Measurements from ENCODE around the gene UBE2D2.
"Not testable (repeated sequence)": the region's sequence is repeated elsewhere in the genome, so short reads cannot be mapped to it uniquely, and the experiment has no call there.

UBE2D2 gene

GRCh38 chr5:139546593-139546992 is 14.5 kb upstream of the UBE2D2 start:
- not testable (repeated sequence) for DNase-seq (ENCODE audit: extremely low read depth in 1 of 2, low read depth in 1 of 2)

DNA sequence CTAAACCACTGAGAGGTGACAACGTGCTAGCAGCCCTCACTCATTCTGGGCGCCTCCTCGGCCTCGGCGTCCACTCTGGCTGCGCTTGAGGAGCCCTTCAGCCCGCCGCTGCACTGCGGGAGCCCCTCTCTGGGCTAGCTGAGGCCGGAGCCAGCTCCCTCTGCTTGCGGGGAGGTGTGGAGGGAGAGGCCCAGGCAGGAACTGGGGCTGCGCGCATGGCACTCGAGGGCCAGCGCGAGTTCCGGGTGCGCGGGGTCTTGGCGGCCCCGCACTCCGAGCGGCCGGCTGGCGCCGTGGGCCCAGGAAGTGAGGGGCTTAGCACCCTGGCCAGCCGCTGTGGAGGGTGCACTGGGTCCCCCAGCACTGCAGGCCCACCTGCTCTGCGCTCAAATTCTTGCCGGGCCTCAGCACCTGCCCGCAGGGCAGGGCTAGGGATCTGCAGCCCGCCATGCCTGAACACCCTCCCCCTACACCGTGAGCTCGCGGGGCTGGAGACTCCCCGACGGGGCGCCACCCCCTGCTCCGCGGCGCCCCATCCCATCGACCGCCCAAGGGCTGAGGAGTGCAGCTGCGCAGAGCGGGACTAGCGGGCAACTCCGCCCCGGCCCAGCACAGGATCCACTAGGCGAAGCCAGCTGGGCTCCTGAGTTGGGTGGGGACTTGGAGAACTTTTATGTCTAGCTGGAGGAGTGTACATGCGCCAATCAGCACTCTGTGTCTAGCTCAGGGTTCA is 11.8 kb upstream of the UBE2D2 start:
- no peak for DNase-seq (ENCODE audit: extremely low read depth in 1 of 2, low read depth in 1 of 2)

- not testable (repeated sequence) for DNase-seq (ENCODE audit: extremely low read depth in 1 of 2, low read depth in 1 of 2)
Observed at GRCh38 chr5:139550051-139550872, 10.9 kb upstream of the UBE2D2 start.

DNA sequence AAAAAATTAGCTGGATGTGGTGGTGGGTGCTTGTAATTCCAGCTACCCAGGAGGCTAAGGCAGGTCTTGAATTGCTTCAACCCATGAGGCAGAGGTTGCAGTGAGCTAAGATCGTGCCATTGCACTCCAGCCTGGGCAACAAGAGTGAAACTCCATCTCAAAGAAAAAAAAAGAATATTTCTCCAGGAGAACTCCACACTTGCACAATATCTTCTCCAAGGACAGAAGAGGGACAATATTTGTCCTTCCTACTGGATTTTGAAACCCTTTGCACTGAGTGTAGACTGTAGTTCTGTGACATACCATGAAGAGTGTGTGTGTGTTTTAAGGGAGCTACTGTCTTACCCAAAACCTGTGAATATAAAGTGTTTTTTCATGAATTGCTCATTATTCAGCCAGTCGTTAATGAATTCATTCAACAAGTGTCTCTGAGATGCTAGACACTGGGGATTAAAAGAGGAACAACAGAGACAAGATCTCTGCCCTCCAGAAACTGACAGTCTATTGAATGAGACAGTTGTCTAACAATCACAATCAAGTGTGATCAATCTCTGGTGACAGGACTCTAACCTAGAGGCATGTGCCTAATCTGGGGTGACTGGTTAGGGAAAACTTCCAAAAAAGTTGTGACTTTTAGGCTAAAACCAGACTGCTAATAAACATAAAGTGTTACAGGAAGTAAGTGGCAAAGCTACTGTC is 9.8 kb upstream of the UBE2D2 start:
- no peak for DNase-seq (ENCODE audit: extremely low read depth in 1 of 2, low read depth in 1 of 2)

GRCh38 chr5:139552893-139553575 is 8.1 kb upstream of the UBE2D2 start:
- no peak for DNase-seq (ENCODE audit: extremely low read depth in 1 of 2, low read depth in 1 of 2)

DNA sequence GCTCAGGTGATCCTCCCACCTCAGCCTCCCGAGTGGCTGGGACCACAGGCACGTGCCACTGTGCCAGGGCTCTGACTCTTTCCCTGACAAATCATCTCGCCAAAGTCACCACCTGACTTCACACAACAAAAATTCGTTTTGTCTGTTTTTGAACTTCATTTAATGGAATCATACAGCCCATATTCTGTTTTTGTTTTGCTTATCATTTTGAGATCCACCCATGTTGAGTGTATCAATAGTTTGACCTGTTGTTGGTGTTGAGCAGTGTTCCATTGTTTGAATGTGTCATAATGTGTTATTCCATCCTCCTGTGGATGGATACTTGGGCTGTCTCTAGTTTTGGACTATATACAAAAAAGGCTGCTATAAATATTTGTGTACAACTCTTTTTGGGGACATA is 6.9 kb upstream of the UBE2D2 start:
- no peak for DNase-seq (ENCODE audit: extremely low read depth in 1 of 2, low read depth in 1 of 2)

DNA sequence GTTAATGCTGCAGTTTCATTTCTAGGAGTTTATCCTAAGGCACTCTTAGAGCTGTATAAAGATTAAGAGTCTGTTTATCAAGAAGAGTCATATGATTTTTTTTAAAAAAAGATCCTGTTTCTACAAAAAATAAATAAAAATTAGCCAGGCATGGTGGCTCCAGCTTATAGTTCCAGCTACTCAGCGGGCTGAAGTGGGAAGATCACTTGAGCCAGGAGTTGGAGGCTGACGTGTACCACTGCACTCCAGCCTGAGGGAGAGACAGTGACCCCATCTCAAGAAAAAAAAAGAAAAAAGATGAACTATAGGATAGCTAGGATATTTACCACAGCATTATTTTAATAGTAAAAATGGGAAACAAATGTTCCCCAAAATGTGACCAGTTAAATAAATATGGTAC is 3.3 kb upstream of the UBE2D2 start:
- DNase-seq (ENCODE audit: extremely low read depth in 1 of 2, low read depth in 1 of 2) = no peak

- peak; percentile 29 to 34 for DNase-seq (ENCODE audit: extremely low read depth in 1 of 2, low read depth in 1 of 2)
Observed at GRCh38 chr5:139561655-139562451, 714 bp downstream of the UBE2D2 start.

DNA sequence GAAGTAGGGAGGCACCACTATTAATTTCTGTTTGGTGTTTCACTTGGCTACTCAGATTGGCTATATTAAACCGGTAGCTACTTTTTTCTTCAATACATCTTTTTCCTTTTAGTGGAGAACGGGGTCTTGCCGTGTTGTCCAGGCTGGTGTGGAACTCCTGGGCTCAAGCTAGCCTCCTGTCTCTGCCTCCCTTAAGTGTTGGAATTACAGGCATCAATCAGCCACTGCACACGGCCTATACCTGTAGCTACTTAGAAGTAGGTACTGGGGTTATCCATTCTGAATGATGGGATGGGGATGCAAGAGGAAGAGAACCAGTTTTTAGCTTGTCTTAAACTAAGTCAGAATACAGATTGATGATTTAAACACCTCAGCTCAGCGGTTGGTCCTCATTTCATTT is 1.7 kb downstream of the UBE2D2 start:
- DNase-seq (ENCODE audit: extremely low read depth in 1 of 2, low read depth in 1 of 2) = no peak

DNA sequence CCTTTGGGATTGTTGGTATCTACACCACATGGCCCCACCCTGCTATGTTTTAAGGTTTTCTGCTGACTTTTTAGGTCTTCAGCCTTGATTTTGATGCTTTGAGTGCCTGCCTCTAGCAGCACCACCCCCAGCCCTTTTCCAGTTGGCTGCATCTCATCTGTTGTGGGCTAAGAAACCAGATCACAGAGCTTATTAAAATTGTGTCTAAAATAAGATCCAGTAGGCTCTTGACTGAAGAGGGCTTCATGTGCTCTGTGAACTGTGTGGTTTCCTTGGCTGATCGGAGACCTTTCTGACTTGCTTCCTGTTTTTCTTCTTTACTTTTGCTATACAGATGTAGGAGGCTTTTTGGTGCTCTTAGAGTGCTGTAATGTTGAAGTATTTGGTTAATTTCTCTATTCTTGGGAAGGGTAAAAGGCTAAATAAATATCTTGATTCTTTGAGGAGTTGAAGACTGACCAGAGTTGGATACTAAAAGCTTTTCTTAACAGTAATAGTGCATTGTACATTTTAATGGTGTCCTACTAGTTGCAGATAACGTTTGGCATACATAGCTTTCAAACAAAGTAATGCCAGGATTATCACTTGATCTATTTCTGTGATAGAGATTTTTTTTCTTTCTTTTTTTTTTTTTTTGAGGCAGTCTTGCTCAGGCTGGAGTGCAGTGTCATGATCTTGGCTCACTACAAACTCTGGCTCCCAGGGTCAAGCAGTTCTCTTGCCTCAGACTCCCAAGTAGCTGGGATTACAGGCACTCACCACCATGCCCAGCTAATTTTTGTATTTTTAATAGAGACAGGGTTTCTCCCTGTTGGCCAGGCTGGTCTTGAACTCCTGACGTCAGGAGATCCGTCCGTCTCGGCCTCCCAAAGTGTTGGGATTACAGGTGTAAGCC is 4.5 kb downstream of the UBE2D2 start:
- no peak for DNase-seq (ENCODE audit: extremely low read depth in 1 of 2, low read depth in 1 of 2)

GRCh38 chr5:139566611-139567010 is 5.5 kb downstream of the UBE2D2 start:
- DNase-seq (ENCODE audit: extremely low read depth in 1 of 2, low read depth in 1 of 2) = no peak

GRCh38 chr5:139569270-139569955 is 8.3 kb downstream of the UBE2D2 start:
- no peak for DNase-seq (ENCODE audit: extremely low read depth in 1 of 2, low read depth in 1 of 2)

DNA sequence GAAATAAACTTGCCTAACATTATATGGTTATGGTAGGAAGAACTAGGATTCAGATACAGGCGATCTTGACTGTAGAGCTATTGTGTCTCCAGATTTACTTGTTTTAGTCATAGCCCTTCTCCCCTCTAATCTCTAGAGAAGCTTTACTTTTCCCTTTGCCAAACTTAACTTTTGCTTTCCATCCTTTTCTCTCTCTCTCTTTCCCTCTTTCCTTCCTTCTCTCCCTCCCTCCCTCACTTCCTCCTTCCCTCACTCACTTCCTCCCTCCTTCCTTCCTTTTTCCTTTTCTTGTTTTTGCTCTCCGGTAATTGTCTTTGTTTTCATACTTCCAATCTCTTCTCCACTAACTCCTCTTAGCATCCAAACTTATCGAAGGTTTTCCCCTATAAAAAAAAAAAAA is 10.4 kb downstream of the UBE2D2 start:
- no peak for DNase-seq (ENCODE audit: extremely low read depth in 1 of 2, low read depth in 1 of 2)

GRCh38 chr5:139571966-139572365 is 10.8 kb downstream of the UBE2D2 start:
- DNase-seq (ENCODE audit: extremely low read depth in 1 of 2, low read depth in 1 of 2) = no peak

DNA sequence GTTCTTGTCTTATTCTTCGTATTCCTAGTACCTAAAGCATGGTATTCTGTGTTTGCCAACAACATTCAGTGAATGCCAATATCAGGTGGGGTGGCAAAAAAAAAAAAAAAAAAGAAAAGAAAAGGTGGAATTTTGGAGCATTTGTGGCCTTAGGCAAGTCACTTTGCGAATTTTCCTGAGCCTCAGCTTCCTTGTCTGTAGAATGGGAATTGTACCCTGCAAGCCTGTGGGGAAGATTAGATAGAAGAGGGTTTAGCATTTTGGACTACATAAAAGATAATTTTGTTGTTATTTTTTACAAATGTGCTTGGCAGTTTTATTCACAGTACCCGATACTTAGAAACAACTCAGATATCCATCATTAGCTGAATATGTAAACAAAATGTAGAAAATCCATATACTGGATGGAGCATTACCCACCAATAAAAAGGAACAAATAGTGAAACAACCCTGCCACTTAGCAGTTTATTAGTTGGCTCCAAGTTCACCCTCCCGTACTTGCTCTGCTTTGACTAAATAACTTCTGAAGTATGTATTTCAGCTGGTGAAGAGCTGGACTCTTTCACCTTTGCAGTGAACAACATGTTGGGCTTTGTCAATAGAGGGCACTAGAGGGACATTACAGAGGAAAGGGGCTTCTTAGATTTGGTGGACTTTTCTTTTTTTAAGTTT is 13.6 kb downstream of the UBE2D2 start:
- no peak for DNase-seq (ENCODE audit: extremely low read depth in 1 of 2, low read depth in 1 of 2)

DNA sequence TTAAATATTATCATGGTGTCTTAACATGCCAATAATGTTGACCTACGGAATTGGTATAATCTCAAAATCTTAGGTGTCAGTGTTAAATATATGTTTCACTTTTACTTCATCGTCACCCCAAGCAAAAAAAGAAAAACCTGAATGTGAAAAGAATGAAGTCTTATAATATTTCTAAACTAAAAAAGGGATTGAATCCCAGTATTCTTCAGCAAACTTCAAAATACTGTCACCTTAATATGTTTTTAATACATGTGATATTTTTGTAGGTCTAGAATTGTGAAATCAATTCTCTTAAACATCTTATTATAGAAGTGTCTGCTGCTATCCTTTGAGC is 14.1 kb downstream of the UBE2D2 start:
- no peak for DNase-seq (ENCODE audit: extremely low read depth in 1 of 2, low read depth in 1 of 2)

DNA sequence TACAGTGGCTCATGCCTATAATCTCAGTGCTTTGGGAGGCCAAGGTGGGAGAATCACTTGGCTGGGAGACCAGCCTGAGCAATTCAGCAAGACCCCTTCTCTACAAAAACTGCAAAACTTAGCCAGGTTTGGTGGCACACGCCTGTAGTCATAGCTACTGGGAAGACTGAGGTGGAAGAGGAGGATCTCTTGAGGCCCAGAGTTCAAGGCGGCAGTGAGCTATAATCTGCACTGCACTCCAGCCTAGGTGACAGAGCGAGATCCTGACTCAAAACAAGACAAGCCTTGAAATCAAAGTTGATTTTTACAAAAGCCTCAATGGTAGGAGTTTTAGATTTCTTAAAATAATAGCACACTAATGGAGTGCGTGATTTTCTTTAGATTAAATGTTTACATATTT is 14.6 kb downstream of the UBE2D2 start:
- peak in 1 of 2 donors; percentile 22 for DNase-seq (ENCODE audit: extremely low read depth in 1 of 2, low read depth in 1 of 2)

GRCh38 chr5:139577689-139578290 is 16.7 kb downstream of the UBE2D2 start:
- DNase-seq (ENCODE audit: extremely low read depth in 1 of 2, low read depth in 1 of 2) = no peak

Measured in stimulated activated CD8-positive, alpha-beta memory T cell treated with anti-CD3 and anti-CD28 coated beads, Interleukin-7, amount 100 ng/mL, for 48 hours (primary cell).